HT-29 (cell line): ENCODE measurements around the gene MUC4. TPM values are rescaled to one million over a fixed set of nuclear protein-coding genes. Genes with fewer than 3 reads are reported as not detected.
"Not testable (repeated sequence)": the region's sequence is repeated elsewhere in the genome, so short reads cannot be mapped to it uniquely, and the experiment has no call there.

ENCODE experiments used
- DNase-seq: peaks from one replicate; pipeline ENCODE4 v3.0.0-alpha.2; 2015; ENCODE audit warnings: low spot score
- total RNA-seq: library from RNA; depleted of rRNA; stranded (reverse); fragments of >200 nt; shearing (Covaris generic); gene quantifications from 2 replicates; pipeline ENCODE4 v1.2.3, GENCODE V29; 2014

The MUC4 gene
- total RNA-seq, 1 experiment from 2014 or later = not detected

GRCh38 chr3:195810455-195810845, 1.3 kb downstream of the MUC4 start:
- DNase-seq = no peak

GRCh38 chr3:195809796-195810454, 1.8 kb downstream of the MUC4 start:
- no peak for DNase-seq

- DNase-seq = no peak
These were observed 2.4 kb downstream of the MUC4 start for GRCh38 chr3:195809291-195809785.

GRCh38 chr3:195808741-195809290, 2.9 kb downstream of the MUC4 start:
- DNase-seq = no peak

- no peak for DNase-seq
These were observed 4.0 kb downstream of the MUC4 start for GRCh38 chr3:195807681-195808121.

GRCh38 chr3:195806916-195807231, 4.9 kb downstream of the MUC4 start:
- no peak for DNase-seq

GRCh38 chr3:195806211-195806915, 5.4 kb downstream of the MUC4 start:
- DNase-seq = no peak

- not testable (repeated sequence) for DNase-seq
These were observed 6.1 kb downstream of the MUC4 start for GRCh38 chr3:195805588-195805987.

GRCh38 chr3:195805181-195805580, 6.5 kb downstream of the MUC4 start:
- DNase-seq = no peak

- DNase-seq = no peak
These were observed 8.3 kb downstream of the MUC4 start for GRCh38 chr3:195803289-195803908.

- DNase-seq = no peak
These were observed 8.9 kb downstream of the MUC4 start for GRCh38 chr3:195802795-195803194.

- no peak for DNase-seq
These were observed 9.4 kb downstream of the MUC4 start for GRCh38 chr3:195802261-195802701.

- DNase-seq = no peak
These were observed 10.2 kb downstream of the MUC4 start for GRCh38 chr3:195801251-195802183.

GRCh38 chr3:195800240-195800639, 11.5 kb downstream of the MUC4 start:
- DNase-seq = no peak

- no peak for DNase-seq
These were observed 14.9 kb downstream of the MUC4 start for GRCh38 chr3:195796795-195797194.

GRCh38 chr3:195794708-195795107, 17.0 kb downstream of the MUC4 start:
- DNase-seq = no peak

- not testable (repeated sequence) for DNase-seq
These were observed 19.1 kb downstream of the MUC4 start for GRCh38 chr3:195792621-195793020.

GRCh38 chr3:195790901-195791300, 20.8 kb downstream of the MUC4 start:
- no peak for DNase-seq

- no peak for DNase-seq
These were observed 22.8 kb downstream of the MUC4 start for GRCh38 chr3:195788711-195789581.

GRCh38 chr3:195785781-195786405, 25.8 kb downstream of the MUC4 start:
- DNase-seq = not testable (repeated sequence)
